ENCODE results near the gene TP63. TPM values are rescaled to one million over a fixed set of nuclear protein-coding genes. Genes with fewer than 3 reads are reported as not detected.

TP63 gene
- total RNA-seq, 1 donor, result 1.8 TPM

GRCh38 chr3:189689625-189690024 lies 58.4 kb downstream of the TP63 start:
- Histone ChIP-seq H3K36me3 (ENCODE audit: insufficient read depth, low read length) (no peaks in the 10 kb centered on the region), H4K20me1 (ENCODE audit: insufficient read depth, low read length) (no peaks in the 10 kb centered on the region), H3K4me3 (ENCODE audit: insufficient read depth, low read length) (no peak overlapping the region), H3K4me2 (ENCODE audit: insufficient read depth, low read length) (no peak overlapping the region), H3K79me2 (ENCODE audit: insufficient read depth, low read length) (no peaks in the 10 kb centered on the region), H3K9me3 (ENCODE audit: low read depth, low read length) (no peaks in the 10 kb centered on the region), H3K4me1 (ENCODE audit: insufficient read depth, low read length) (peaks cover 16% of the 10 kb centered on the region), H3K27me3 (ENCODE audit: insufficient read depth, low read length) (no peaks in the 10 kb centered on the region), H3K27ac (ENCODE audit: low read depth, low read length) (no peak overlapping the region), H2AFZ (ENCODE audit: low read length) (no peak overlapping the region)
- DNase-seq (ENCODE audit: insufficient read length, low spot score, missing footprints), result no peak
- no peak for TF ChIP-seq CTCF (IDR thresholded peaks at IDR 0.05; ENCODE audit: extremely low read depth, low read depth, low read length)

DNA sequence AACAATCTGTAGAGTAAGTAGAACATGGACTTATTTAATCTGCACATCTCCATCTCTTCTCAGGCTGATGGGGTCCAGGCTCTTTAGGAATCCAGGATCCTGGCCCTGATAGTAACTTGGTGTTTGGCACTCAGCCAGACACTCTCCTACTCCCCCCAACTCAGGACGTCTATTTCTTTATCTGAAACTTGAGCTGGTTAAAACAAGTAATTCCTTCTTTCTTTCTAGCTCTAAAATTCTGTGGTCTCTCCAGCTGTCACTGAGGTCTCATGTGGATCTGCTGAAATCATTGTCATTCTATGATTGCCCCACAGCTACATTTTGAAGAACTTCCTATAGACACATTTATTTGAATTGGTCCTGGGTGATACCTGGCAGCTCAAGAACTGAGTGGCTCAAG lies 59.0 kb downstream of the TP63 start:
- Histone ChIP-seq H2AFZ (ENCODE audit: low read length) (no peak overlapping the region), H3K4me2 (ENCODE audit: insufficient read depth, low read length) (no peak overlapping the region), H3K79me2 (ENCODE audit: insufficient read depth, low read length) (no peaks in the 10 kb centered on the region), H3K9me3 (ENCODE audit: low read depth, low read length) (no peaks in the 10 kb centered on the region), H4K20me1 (ENCODE audit: insufficient read depth, low read length) (no peaks in the 10 kb centered on the region), H3K4me1 (ENCODE audit: insufficient read depth, low read length) (peaks cover 14% of the 10 kb centered on the region), H3K27ac (ENCODE audit: low read depth, low read length) (no peak overlapping the region), H3K36me3 (ENCODE audit: insufficient read depth, low read length) (no peaks in the 10 kb centered on the region), H3K27me3 (ENCODE audit: insufficient read depth, low read length) (no peaks in the 10 kb centered on the region), H3K4me3 (ENCODE audit: insufficient read depth, low read length) (no peak overlapping the region)
- TF ChIP-seq CTCF (IDR thresholded peaks at IDR 0.05; ENCODE audit: extremely low read depth, low read depth, low read length), result no peak
- no peak for DNase-seq (ENCODE audit: insufficient read length, low spot score, missing footprints)

GRCh38 chr3:189690672-189691071 lies 59.5 kb downstream of the TP63 start:
- H3K79me2 ChIP-seq (ENCODE audit: insufficient read depth, low read length), result no peaks in the 10 kb centered on the region
- peaks cover 9% of the 10 kb centered on the region for H3K4me1 ChIP-seq (ENCODE audit: insufficient read depth, low read length)
- no peak for DNase-seq (ENCODE audit: insufficient read length, low spot score, missing footprints)
- H3K27ac ChIP-seq (ENCODE audit: low read depth, low read length), result no peak overlapping the region
- no peak overlapping the region for H3K4me2 ChIP-seq (ENCODE audit: insufficient read depth, low read length)
- H3K9me3 ChIP-seq (ENCODE audit: low read depth, low read length), result no peaks in the 10 kb centered on the region
- H4K20me1 ChIP-seq (ENCODE audit: insufficient read depth, low read length), result no peaks in the 10 kb centered on the region
- no peaks in the 10 kb centered on the region for H3K27me3 ChIP-seq (ENCODE audit: insufficient read depth, low read length)
- H2AFZ ChIP-seq (ENCODE audit: low read length), result no peak overlapping the region
- H3K4me3 ChIP-seq (ENCODE audit: insufficient read depth, low read length), result no peak overlapping the region
- no peak for TF ChIP-seq CTCF (IDR thresholded peaks at IDR 0.05; ENCODE audit: extremely low read depth, low read depth, low read length)
- H3K36me3 ChIP-seq (ENCODE audit: insufficient read depth, low read length), result no peaks in the 10 kb centered on the region

DNA sequence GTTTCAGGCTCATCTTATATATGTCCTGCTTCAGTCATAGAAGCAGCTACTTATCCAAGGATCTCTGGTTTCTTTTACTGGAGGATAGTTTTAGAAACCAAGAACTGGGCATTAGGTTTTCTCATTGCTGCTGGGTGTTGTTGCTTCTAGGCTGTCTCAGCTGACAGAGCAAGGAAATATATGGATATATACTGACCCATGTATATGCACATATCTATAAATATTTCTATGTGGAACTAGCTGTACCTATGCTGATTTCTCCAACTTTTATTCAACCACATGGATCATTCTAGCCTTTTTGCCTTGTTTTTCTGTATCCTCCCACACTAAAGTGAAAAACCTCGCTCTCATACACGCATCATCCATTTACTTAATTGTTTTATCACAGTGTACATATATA lies 64.2 kb downstream of the TP63 start:
- Histone ChIP-seq H3K27ac (ENCODE audit: low read depth, low read length) (no peak overlapping the region), H2AFZ (ENCODE audit: low read length) (no peak overlapping the region), H3K36me3 (ENCODE audit: insufficient read depth, low read length) (no peaks in the 10 kb centered on the region), H3K4me2 (ENCODE audit: insufficient read depth, low read length) (no peak overlapping the region), H3K9me3 (ENCODE audit: low read depth, low read length) (no peaks in the 10 kb centered on the region), H3K27me3 (ENCODE audit: insufficient read depth, low read length) (no peaks in the 10 kb centered on the region), H3K4me1 (ENCODE audit: insufficient read depth, low read length) (no peaks in the 10 kb centered on the region), H4K20me1 (ENCODE audit: insufficient read depth, low read length) (no peaks in the 10 kb centered on the region), H3K79me2 (ENCODE audit: insufficient read depth, low read length) (no peaks in the 10 kb centered on the region), H3K4me3 (ENCODE audit: insufficient read depth, low read length) (no peak overlapping the region)
- TF ChIP-seq CTCF (IDR thresholded peaks at IDR 0.05; ENCODE audit: extremely low read depth, low read depth, low read length), result no peak
- no peak for DNase-seq (ENCODE audit: insufficient read length, low spot score, missing footprints)

Measured in osteoblast (primary cell).